ENCODE measurements around the gene ARF1.

The ARF1 gene

GRCh38 chr1:228088586-228089498 is 6.3 kb downstream of the ARF1 start:
- DNase-seq, result no peak

- no peak for DNase-seq
Observed at GRCh38 chr1:228089519-228090380, 7.2 kb downstream of the ARF1 start.

GRCh38 chr1:228090613-228091081 is 8.1 kb downstream of the ARF1 start:
- no peak for DNase-seq

DNA sequence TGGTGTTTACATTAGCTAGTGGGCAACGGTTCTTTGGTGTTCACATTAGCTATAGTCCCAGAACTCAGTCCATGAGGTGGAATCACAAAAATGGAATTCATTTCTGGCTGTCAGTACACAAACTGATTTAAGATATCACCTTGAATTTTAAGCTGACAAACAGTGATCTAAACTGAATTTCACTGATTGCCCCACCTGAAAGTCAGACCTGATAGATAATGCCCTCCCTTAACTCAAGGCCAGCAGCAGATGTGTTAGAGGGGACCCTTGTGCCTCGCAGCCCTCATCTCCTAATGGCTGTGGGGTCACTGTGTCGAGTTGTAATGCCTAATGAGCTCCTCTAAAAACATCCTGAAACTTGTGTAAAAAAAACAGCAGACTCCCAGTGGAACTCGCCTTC is 8.6 kb downstream of the ARF1 start:
- DNase-seq, result no peak

GRCh38 chr1:228092342-228093049 is 10.0 kb downstream of the ARF1 start:
- no peak for DNase-seq

GRCh38 chr1:228093050-228093906 is 10.8 kb downstream of the ARF1 start:
- no peak for DNase-seq

- no peak for DNase-seq
Observed at GRCh38 chr1:228094432-228095016, 12.0 kb downstream of the ARF1 start.

- DNase-seq, result no peak
Observed at GRCh38 chr1:228095161-228095560, 12.7 kb downstream of the ARF1 start.

- no peak for DNase-seq
Observed at GRCh38 chr1:228095938-228096337, 13.4 kb downstream of the ARF1 start.

DNA sequence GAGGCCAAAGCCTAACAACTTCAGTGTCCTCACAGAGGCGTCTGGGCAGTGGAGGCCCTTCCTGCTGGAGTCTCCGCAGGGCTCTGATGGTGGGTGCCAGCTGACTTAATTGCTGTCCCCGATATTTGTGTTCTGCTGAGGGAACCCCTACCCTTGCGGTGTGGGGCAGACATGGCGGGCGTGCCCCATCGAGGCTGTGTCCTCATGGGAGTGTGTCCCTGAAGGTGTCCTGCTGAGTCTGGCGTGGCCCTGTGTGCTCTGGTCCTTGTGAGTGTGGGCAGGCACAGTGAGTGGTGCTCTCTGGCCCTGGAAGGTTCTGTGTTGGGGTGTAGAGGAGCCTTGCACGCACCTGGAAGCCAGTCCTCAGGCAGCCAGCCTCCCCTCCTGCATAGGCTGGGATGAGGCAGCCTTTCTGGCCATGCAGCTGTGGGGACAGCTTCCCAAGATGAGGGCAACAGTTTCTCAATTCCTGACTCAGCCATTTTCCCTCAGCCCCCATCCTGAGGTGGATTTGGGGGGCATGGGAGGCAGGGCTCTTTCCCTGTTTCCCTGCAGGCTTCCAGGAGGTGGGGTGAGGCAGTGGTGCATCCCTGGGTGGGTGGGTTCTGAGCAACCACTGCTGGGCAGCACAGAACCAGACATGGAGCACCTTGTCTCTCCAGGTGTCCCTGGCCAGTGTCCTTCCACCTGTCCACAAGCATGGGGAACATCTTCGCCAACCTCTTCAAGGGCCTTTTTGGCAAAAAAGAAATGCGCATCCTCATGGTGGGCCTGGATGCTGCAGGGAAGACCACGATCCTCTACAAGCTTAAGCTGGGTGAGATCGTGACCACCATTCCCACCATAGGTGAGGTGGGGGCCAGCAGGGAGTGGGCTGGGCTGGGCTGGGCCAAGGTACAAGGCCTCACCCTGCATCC is 14.2 kb downstream of the ARF1 start:
- no peak for DNase-seq

DNA sequence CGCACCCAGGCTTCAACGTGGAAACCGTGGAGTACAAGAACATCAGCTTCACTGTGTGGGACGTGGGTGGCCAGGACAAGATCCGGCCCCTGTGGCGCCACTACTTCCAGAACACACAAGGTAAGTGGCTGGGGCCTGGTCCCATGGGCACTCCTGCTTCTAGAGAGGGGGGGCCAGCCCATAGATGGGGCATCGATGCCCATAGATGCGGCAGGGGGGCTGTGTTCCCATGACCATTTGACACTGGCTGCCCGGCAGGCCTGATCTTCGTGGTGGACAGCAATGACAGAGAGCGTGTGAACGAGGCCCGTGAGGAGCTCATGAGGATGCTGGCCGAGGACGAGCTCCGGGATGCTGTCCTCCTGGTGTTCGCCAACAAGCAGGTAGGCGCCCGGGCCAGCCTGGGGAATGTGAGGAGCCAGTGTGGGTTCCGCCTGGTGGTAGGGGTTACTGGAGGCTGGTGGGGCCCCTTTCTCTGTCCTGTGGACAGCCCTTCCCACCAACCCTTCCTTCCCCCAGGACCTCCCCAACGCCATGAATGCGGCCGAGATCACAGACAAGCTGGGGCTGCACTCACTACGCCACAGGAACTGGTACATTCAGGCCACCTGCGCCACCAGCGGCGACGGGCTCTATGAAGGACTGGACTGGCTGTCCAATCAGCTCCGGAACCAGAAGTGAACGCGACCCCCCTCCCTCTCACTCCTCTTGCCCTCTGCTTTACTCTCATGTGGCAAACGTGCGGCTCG is 15.0 kb downstream of the ARF1 start:
- no peak for DNase-seq

DNA sequence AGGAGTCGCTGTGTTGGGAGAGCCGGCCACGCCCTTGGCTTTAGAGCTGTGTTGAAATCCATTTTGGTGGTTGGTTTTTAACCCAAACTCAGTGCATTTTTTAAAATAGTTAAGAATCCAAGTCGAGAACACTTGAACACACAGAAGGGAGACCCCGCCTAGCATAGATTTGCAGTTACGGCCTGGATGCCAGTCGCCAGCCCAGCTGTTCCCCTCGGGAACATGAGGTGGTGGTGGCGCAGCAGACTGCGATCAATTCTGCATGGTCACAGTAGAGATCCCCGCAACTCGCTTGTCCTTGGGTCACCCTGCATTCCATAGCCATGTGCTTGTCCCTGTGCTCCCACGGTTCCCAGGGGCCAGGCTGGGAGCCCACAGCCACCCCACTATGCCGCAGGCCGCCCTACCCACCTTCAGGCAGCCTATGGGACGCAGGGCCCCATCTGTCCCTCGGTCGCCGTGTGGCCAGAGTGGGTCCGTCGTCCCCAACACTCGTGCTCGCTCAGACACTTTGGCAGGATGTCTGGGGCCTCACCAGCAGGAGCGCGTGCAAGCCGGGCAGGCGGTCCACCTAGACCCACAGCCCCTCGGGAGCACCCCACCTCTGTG is 15.9 kb downstream of the ARF1 start:
- no peak for DNase-seq

- no peak for DNase-seq
Observed at GRCh38 chr1:228099331-228099732, 16.8 kb downstream of the ARF1 start.

- no peak for DNase-seq
Observed at GRCh38 chr1:228100822-228101613, 18.5 kb downstream of the ARF1 start.

DNA sequence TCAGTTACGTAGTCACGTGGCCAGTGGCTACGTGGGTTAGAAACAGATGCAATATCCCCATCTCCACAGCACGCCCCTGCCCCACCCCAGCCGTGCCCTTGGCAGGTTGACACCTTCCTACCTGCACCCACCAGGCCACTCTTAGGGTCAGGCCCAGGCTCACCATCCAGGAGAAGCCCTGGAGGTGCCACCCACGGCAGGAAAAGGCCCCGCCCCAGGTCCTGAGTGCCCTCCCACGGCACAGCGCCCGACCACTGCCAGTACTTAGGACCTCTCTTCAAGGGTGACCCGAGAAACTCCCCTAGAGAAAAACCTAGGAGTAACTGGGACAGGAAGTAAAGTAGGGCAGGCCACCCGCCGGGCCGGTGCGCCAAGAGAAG is 19.1 kb downstream of the ARF1 start:
- DNase-seq, result no peak

GRCh38 chr1:228101994-228102790 is 19.7 kb downstream of the ARF1 start:
- DNase-seq, result peak; percentile 64

DNA sequence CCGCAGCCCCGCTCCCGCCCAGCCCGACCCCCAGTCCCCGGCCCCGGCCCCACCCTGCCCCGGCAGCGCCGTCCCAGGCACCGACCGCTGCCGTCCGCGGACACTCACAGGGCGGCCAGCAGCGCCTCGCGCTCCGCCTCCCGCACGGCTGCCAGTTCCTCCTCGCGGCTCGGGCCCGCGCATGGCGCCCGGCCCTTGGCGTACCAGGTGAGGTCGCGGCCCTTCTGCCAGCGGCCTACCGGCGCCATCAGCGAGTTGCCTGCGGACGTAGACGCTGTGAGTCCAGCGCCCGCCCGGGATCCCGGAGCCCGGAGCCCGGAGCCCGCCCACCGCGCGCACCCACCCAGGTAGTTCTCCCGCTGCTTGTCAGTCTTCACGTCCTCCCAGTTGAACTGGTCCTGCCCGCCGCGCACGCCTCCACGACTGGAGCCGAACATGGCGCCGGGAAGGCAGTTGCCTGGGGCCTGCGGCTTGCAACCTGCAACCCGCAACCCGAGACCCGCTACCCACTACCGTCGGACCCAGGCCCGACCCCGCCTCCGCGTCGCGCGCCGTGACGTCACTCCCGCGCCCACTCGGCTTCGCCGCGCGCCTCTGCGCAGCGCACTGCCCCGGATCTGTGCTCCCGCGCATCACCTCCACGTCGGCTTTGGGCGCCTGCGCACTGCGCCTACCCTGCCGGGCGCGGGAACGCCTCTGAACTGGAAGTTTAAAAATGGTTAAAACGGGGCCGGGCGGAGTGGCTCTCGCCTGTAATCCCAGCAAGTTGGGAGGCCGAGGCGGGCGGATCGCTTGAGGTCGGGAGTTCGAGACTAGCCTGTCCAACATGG is 20.5 kb downstream of the ARF1 start, which contains the start of gene C1orf35:
C1orf35 (minus strand) TSS at position 535 of the 830 bp plus-strand sequence; CDS start at position 437, 98 bp downstream.
- DNase-seq, result peak; percentile 97
